ENCODE data around the gene SPATA45.

DNA sequence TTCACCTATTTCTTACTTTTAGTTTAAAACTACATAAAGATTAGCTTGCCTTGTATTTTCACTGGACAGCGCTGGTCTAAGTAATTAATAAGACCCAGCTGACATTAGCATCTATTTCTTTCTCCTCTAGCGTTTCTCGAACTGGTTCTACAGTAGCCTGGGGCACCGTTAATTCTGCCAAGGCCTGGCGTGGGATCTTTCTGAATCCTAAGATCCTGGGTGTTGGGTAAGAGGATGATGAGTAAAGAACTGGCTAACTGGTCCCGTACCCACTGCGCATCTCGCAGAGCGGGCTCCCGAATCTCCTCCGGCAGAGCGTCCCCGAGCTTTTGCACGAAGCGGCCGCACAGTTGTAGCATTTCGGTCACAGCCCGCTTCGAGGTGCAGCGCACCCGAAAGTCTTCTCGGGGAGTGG lies 56.2 kb downstream of the SPATA45 start:
- TF ChIP-seq, protein P1, sequence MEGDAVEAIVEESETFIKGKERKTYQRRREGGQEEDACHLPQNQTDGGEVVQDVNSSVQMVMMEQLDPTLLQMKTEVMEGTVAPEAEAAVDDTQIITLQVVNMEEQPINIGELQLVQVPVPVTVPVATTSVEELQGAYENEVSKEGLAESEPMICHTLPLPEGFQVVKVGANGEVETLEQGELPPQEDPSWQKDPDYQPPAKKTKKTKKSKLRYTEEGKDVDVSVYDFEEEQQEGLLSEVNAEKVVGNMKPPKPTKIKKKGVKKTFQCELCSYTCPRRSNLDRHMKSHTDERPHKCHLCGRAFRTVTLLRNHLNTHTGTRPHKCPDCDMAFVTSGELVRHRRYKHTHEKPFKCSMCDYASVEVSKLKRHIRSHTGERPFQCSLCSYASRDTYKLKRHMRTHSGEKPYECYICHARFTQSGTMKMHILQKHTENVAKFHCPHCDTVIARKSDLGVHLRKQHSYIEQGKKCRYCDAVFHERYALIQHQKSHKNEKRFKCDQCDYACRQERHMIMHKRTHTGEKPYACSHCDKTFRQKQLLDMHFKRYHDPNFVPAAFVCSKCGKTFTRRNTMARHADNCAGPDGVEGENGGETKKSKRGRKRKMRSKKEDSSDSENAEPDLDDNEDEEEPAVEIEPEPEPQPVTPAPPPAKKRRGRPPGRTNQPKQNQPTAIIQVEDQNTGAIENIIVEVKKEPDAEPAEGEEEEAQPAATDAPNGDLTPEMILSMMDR (IDR thresholded peaks at IDR 0.05), result no peak
- TF ChIP-seq POLR2A (IDR thresholded peaks at IDR 0.05) (no peak), EP300 (IDR thresholded peaks at IDR 0.05) (no peak)
